Measurements from ENCODE around the gene ATP11B.
"Not testable (repeated sequence)": the region's sequence is repeated elsewhere in the genome, so short reads cannot be mapped to it uniquely, and the experiment has no call there.

ATP11B gene

GRCh38 chr3:182837855-182838454, 44.7 kb downstream of the ATP11B start:
- no peaks in the 10 kb centered on the region for H3K27me3 Mint-ChIP-seq (ENCODE audit: low read depth)
- H3K9me3 Mint-ChIP-seq: no peaks in the 10 kb centered on the region
- H3K27ac Mint-ChIP-seq: no peak overlapping the region
- peaks cover 3% of the 10 kb centered on the region for H3K4me1 Mint-ChIP-seq (ENCODE audit: low read depth)
- no peak overlapping the region for H3K4me3 Mint-ChIP-seq
- peaks cover 37% of the 10 kb centered on the region for H3K36me3 Mint-ChIP-seq (ENCODE audit: low read depth)

GRCh38 chr3:182843478-182843877, 50.2 kb downstream of the ATP11B start:
- no peaks in the 10 kb centered on the region for H3K9me3 Mint-ChIP-seq
- no peaks in the 10 kb centered on the region for H3K27me3 Mint-ChIP-seq (ENCODE audit: low read depth)
- H3K4me3 Mint-ChIP-seq: no peak overlapping the region
- H3K27ac Mint-ChIP-seq: no peak overlapping the region
- no peaks in the 10 kb centered on the region for H3K4me1 Mint-ChIP-seq (ENCODE audit: low read depth)
- H3K36me3 Mint-ChIP-seq (ENCODE audit: low read depth): peaks cover 45% of the 10 kb centered on the region

- Mint-ChIP-seq H3K4me1 (ENCODE audit: low read depth) (no peaks in the 10 kb centered on the region), H3K4me3 (no peak overlapping the region), H3K36me3 (ENCODE audit: low read depth) (peaks cover 49% of the 10 kb centered on the region), H3K27me3 (ENCODE audit: low read depth) (no peaks in the 10 kb centered on the region), H3K9me3 (no peaks in the 10 kb centered on the region), H3K27ac (no peak overlapping the region)
These were observed 55.6 kb downstream of the ATP11B start for GRCh38 chr3:182848906-182849305.

GRCh38 chr3:182855076-182855475, 61.8 kb downstream of the ATP11B start:
- H3K9me3 Mint-ChIP-seq: no peaks in the 10 kb centered on the region
- peaks cover 28% of the 10 kb centered on the region for H3K36me3 Mint-ChIP-seq (ENCODE audit: low read depth)
- H3K4me1 Mint-ChIP-seq (ENCODE audit: low read depth): peaks cover 3% of the 10 kb centered on the region
- no peaks in the 10 kb centered on the region for H3K27me3 Mint-ChIP-seq (ENCODE audit: low read depth)
- no peak overlapping the region for H3K4me3 Mint-ChIP-seq
- H3K27ac Mint-ChIP-seq: no peak overlapping the region

- Mint-ChIP-seq H3K27me3 (ENCODE audit: low read depth) (no peaks in the 10 kb centered on the region), H3K9me3 (no peaks in the 10 kb centered on the region), H3K27ac (no peak overlapping the region), H3K4me1 (ENCODE audit: low read depth) (peaks cover 24% of the 10 kb centered on the region), H3K4me3 (peak overlapping the region; percentile 44), H3K36me3 (ENCODE audit: low read depth) (peaks cover 39% of the 10 kb centered on the region)
These were observed 68.0 kb downstream of the ATP11B start for GRCh38 chr3:182861348-182861747.

GRCh38 chr3:182862159-182862860, 69.0 kb downstream of the ATP11B start:
- H3K27ac Mint-ChIP-seq: peak overlapping the region; percentile 58
- peaks cover 24% of the 10 kb centered on the region for H3K4me1 Mint-ChIP-seq (ENCODE audit: low read depth)
- peaks cover 39% of the 10 kb centered on the region for H3K36me3 Mint-ChIP-seq (ENCODE audit: low read depth)
- no peaks in the 10 kb centered on the region for H3K9me3 Mint-ChIP-seq
- peak overlapping the region; percentile 64 for H3K4me3 Mint-ChIP-seq
- no peaks in the 10 kb centered on the region for H3K27me3 Mint-ChIP-seq (ENCODE audit: low read depth)

- H3K36me3 Mint-ChIP-seq (ENCODE audit: low read depth): peaks cover 32% of the 10 kb centered on the region
- H3K9me3 Mint-ChIP-seq: no peaks in the 10 kb centered on the region
- no peaks in the 10 kb centered on the region for H3K27me3 Mint-ChIP-seq (ENCODE audit: low read depth)
- H3K4me1 Mint-ChIP-seq (ENCODE audit: low read depth): peaks cover 2% of the 10 kb centered on the region
- H3K4me3 Mint-ChIP-seq: no peak overlapping the region
- no peak overlapping the region for H3K27ac Mint-ChIP-seq
These were observed 75.8 kb downstream of the ATP11B start for GRCh38 chr3:182869059-182869458.

- H3K27me3 Mint-ChIP-seq (ENCODE audit: low read depth); H3K27ac Mint-ChIP-seq; H3K4me1 Mint-ChIP-seq (ENCODE audit: low read depth); H3K4me3 Mint-ChIP-seq; H3K9me3 Mint-ChIP-seq: not testable (repeated sequence)
- peaks cover 33% of the 10 kb centered on the region for H3K36me3 Mint-ChIP-seq (ENCODE audit: low read depth)
These were observed 77.6 kb downstream of the ATP11B start for GRCh38 chr3:182870917-182871316.

GRCh38 chr3:182879031-182879611, 85.8 kb downstream of the ATP11B start:
- H3K36me3 Mint-ChIP-seq (ENCODE audit: low read depth): peaks cover 25% of the 10 kb centered on the region
- no peaks in the 10 kb centered on the region for H3K9me3 Mint-ChIP-seq
- H3K4me3 Mint-ChIP-seq: no peak overlapping the region
- no peaks in the 10 kb centered on the region for H3K27me3 Mint-ChIP-seq (ENCODE audit: low read depth)
- H3K4me1 Mint-ChIP-seq (ENCODE audit: low read depth): peaks cover 2% of the 10 kb centered on the region
- H3K27ac Mint-ChIP-seq: no peak overlapping the region

- Mint-ChIP-seq H3K9me3 (no peaks in the 10 kb centered on the region), H3K4me3 (no peak overlapping the region), H3K27ac (no peak overlapping the region), H3K36me3 (ENCODE audit: low read depth) (peaks cover 23% of the 10 kb centered on the region), H3K27me3 (ENCODE audit: low read depth) (no peaks in the 10 kb centered on the region), H3K4me1 (ENCODE audit: low read depth) (no peaks in the 10 kb centered on the region)
These were observed 93.2 kb downstream of the ATP11B start for GRCh38 chr3:182886497-182886896.

GRCh38 chr3:182889948-182890629, 96.8 kb downstream of the ATP11B start:
- no peak overlapping the region for H3K4me3 Mint-ChIP-seq
- no peaks in the 10 kb centered on the region for H3K9me3 Mint-ChIP-seq
- H3K27me3 Mint-ChIP-seq (ENCODE audit: low read depth): no peaks in the 10 kb centered on the region
- H3K36me3 Mint-ChIP-seq (ENCODE audit: low read depth): peaks cover 31% of the 10 kb centered on the region
- no peak overlapping the region for H3K27ac Mint-ChIP-seq
- no peaks in the 10 kb centered on the region for H3K4me1 Mint-ChIP-seq (ENCODE audit: low read depth)

- Mint-ChIP-seq H3K27ac (no peak overlapping the region), H3K27me3 (ENCODE audit: low read depth) (no peaks in the 10 kb centered on the region), H3K4me1 (ENCODE audit: low read depth) (no peaks in the 10 kb centered on the region), H3K9me3 (no peaks in the 10 kb centered on the region), H3K4me3 (no peak overlapping the region), H3K36me3 (ENCODE audit: low read depth) (peaks cover 29% of the 10 kb centered on the region)
These were observed 98.1 kb downstream of the ATP11B start for GRCh38 chr3:182891364-182891763.

GRCh38 chr3:182892226-182892625, 98.9 kb downstream of the ATP11B start:
- Mint-ChIP-seq H3K4me3 (no peak overlapping the region), H3K27me3 (ENCODE audit: low read depth) (no peaks in the 10 kb centered on the region), H3K9me3 (no peaks in the 10 kb centered on the region), H3K4me1 (ENCODE audit: low read depth) (no peaks in the 10 kb centered on the region), H3K36me3 (ENCODE audit: low read depth) (peaks cover 26% of the 10 kb centered on the region), H3K27ac (no peak overlapping the region)

GRCh38 chr3:182895513-182896112, 102.3 kb downstream of the ATP11B start:
- no peak overlapping the region for H3K4me3 Mint-ChIP-seq
- H3K9me3 Mint-ChIP-seq: no peaks in the 10 kb centered on the region
- H3K27ac Mint-ChIP-seq: no peak overlapping the region
- H3K36me3 Mint-ChIP-seq (ENCODE audit: low read depth): peaks cover 22% of the 10 kb centered on the region
- no peaks in the 10 kb centered on the region for H3K4me1 Mint-ChIP-seq (ENCODE audit: low read depth)
- H3K27me3 Mint-ChIP-seq (ENCODE audit: low read depth): no peaks in the 10 kb centered on the region
